WERI-Rb-1 (cell line): Measurements from ENCODE around the gene SPCS2.

Experiments used
- DNase-seq: peaks from one replicate; pipeline ENCODE4 v3.0.0-alpha.2; 2020
- H3K27ac ChIP-seq: fragments of 250-450 bp; sonication (Bioruptor Pico); 2 replicates; pipeline ENCODE4 v1.5.1; 2020; ENCODE audit warnings: mild to moderate bottlenecking, moderate library complexity
- H3K27me3 ChIP-seq: fragments of 250-450 bp; sonication (Bioruptor Pico); 2 replicates; pipeline ENCODE4 v1.5.1; 2021; ENCODE audit warnings: mild to moderate bottlenecking, low read depth, moderate library complexity; ENCODE audit not compliant: insufficient read depth, severe bottlenecking
- H3K36me3 ChIP-seq: fragments of 250-450 bp; sonication (Bioruptor Pico); 2 replicates; pipeline ENCODE4 v1.5.1; 2020; ENCODE audit warnings: mild to moderate bottlenecking, moderate library complexity
- H3K4me3 ChIP-seq: 2 replicates; pipeline ENCODE4 v1.5.1; 2011; ENCODE audit warnings: low read depth, mild to moderate bottlenecking, control low read depth, low read length
- H3K9me3 ChIP-seq: fragments of 250-450 bp; sonication (Bioruptor Pico); 2 replicates; pipeline ENCODE4 v1.5.1; 2021; ENCODE audit warnings: mild to moderate bottlenecking, moderate library complexity; ENCODE audit not compliant: severe bottlenecking
- TF ChIP-seq, protein P1 (sequence below): IDR thresholded peaks from 2 replicates; pipeline ENCODE4 v1.5.1; 2011; ENCODE audit warnings: low read depth, mild to moderate bottlenecking, control low read depth, inconsistent platforms, low read length

The SPCS2 gene

DNA sequence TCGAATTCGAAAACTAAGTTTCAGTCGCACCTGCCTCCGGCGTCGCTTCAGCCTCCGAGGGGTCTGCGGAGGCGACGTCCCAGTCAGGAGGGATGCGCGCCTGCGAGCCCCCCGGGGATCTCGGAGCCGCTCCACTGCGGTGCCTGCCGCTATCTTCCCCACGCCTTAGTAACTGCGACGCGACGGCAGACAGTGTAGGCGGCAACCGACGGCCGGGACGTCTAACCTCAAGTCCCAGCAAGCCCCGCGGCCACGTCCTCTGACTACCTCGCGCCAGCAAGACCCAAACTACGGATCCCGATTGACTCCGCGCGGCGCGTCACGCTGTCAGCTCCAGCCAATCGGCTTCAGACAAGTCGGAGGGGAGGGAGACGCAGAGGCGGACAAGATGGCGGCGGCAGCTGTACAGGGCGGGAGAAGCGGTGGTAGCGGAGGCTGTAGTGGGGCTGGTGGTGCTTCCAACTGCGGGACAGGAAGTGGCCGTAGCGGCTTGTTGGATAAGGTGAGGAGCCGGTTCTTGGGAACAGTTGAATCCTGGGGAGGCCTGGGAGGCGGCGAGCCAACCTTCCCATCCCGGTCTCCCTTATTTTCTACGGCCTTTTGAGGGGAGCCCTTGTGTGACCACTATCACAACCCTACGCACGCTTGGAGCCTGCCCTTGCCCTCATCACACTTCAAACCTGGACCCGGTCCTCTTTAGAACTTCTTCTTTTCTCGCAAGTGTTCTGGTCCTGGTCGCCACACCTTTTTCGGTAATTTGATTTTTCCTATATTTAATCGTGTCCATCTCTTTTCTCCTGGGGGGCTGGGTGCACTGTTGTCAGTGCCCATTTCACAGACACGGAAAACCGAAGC is at the start of gene SPCS2, which contains the start of gene XRRA1:
SPCS2 (plus strand) TSS at position 369 of the 855 bp plus-strand sequence; CDS start at position 389, 20 bp downstream.
XRRA1 (minus strand) TSS at position 194 of the 855 bp plus-strand sequence. CDS start 8,213 bp downstream, outside the sequence.
- TF ChIP-seq, protein P1, sequence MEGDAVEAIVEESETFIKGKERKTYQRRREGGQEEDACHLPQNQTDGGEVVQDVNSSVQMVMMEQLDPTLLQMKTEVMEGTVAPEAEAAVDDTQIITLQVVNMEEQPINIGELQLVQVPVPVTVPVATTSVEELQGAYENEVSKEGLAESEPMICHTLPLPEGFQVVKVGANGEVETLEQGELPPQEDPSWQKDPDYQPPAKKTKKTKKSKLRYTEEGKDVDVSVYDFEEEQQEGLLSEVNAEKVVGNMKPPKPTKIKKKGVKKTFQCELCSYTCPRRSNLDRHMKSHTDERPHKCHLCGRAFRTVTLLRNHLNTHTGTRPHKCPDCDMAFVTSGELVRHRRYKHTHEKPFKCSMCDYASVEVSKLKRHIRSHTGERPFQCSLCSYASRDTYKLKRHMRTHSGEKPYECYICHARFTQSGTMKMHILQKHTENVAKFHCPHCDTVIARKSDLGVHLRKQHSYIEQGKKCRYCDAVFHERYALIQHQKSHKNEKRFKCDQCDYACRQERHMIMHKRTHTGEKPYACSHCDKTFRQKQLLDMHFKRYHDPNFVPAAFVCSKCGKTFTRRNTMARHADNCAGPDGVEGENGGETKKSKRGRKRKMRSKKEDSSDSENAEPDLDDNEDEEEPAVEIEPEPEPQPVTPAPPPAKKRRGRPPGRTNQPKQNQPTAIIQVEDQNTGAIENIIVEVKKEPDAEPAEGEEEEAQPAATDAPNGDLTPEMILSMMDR, result no peak
- Histone ChIP-seq H3K4me3 (peak within 1 kb of the TSS; percentile 98), H3K36me3 (peaks cover 45% of the 10 kb centered on the region), H3K9me3 (no peaks in the 10 kb centered on the region), H3K27me3 (no peaks in the 10 kb centered on the region), H3K27ac (peak within 1 kb of the TSS; percentile 90)
- peak; percentile 99 for DNase-seq

GRCh38 chr11:74902342-74902741 is 46.7 kb upstream of the SPCS2 start:
- H3K36me3 ChIP-seq, result peaks cover 42% of the 10 kb centered on the region
- H3K27me3 ChIP-seq, result no peaks in the 10 kb centered on the region
- no peak for DNase-seq
- TF ChIP-seq, protein P1, result no peak
- no peak overlapping the region for H3K27ac ChIP-seq
- H3K4me3 ChIP-seq, result no peak overlapping the region
- peaks cover 16% of the 10 kb centered on the region for H3K9me3 ChIP-seq

GRCh38 chr11:74905326-74905725 is 43.7 kb upstream of the SPCS2 start:
- TF ChIP-seq, protein P1, result no peak
- Histone ChIP-seq H3K9me3 (peaks cover 16% of the 10 kb centered on the region), H3K36me3 (peaks cover 69% of the 10 kb centered on the region), H3K27ac (no peak overlapping the region), H3K27me3 (no peaks in the 10 kb centered on the region), H3K4me3 (no peak overlapping the region)
- no peak for DNase-seq

DNA sequence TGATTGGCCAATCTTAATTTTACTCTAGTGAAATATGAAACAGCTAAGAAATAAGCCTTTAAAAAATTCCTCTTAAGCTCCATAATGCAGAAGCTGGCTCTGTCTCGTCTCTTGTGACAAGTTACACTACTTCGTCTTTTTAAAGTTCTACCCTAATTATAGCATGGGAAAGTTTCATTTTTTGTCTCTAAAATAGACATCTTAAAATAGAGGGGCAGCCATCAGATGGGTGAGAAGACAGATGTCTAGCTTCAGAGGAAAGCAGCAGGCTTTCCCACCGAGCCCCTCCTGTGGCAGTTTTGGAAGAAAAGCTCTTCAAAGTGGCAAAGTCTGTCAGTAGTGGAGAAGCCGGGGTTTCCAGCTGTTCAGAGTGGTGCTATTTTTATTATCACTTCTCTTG is 39.7 kb upstream of the SPCS2 start:
- no peak overlapping the region for H3K27ac ChIP-seq
- peaks cover 71% of the 10 kb centered on the region for H3K36me3 ChIP-seq
- no peaks in the 10 kb centered on the region for H3K9me3 ChIP-seq
- TF ChIP-seq, protein P1, result no peak
- no peaks in the 10 kb centered on the region for H3K27me3 ChIP-seq
- no peak for DNase-seq
- H3K4me3 ChIP-seq, result no peak overlapping the region

GRCh38 chr11:74909812-74910211 is 39.3 kb upstream of the SPCS2 start:
- TF ChIP-seq, protein P1, result no peak
- H3K36me3 ChIP-seq, result peaks cover 73% of the 10 kb centered on the region
- H3K27ac ChIP-seq, result no peak overlapping the region
- no peak overlapping the region for H3K4me3 ChIP-seq
- DNase-seq, result no peak
- H3K9me3 ChIP-seq, result no peaks in the 10 kb centered on the region
- H3K27me3 ChIP-seq, result no peaks in the 10 kb centered on the region
